ENCODE measurements around the gene ZBTB8B. TPM values are rescaled to one million over a fixed set of nuclear protein-coding genes. Genes with fewer than 3 reads are reported as not detected.

ZBTB8B gene
- total RNA-seq, 3 donors from 2014 or later = under 0.01 to 0.15 (median under 0.01) TPM

GRCh38 chr1:32486463-32487113 is 21.7 kb downstream of the ZBTB8B start:
- Histone ChIP-seq H3K27ac (no peak overlapping the region), H3K9me3 (no peaks in the 10 kb centered on the region), H3K36me3 (no peaks in the 10 kb centered on the region), H3K27me3 (no peaks in the 10 kb centered on the region), H3K4me3 (no peak overlapping the region), H3K4me1 (no peaks in the 10 kb centered on the region)
- no peak for DNase-seq (ENCODE audit: low spot score in 2 of 2)
- no peak for TF ChIP-seq POLR2A (IDR thresholded peaks at IDR 0.05)
- TF ChIP-seq, protein P1, sequence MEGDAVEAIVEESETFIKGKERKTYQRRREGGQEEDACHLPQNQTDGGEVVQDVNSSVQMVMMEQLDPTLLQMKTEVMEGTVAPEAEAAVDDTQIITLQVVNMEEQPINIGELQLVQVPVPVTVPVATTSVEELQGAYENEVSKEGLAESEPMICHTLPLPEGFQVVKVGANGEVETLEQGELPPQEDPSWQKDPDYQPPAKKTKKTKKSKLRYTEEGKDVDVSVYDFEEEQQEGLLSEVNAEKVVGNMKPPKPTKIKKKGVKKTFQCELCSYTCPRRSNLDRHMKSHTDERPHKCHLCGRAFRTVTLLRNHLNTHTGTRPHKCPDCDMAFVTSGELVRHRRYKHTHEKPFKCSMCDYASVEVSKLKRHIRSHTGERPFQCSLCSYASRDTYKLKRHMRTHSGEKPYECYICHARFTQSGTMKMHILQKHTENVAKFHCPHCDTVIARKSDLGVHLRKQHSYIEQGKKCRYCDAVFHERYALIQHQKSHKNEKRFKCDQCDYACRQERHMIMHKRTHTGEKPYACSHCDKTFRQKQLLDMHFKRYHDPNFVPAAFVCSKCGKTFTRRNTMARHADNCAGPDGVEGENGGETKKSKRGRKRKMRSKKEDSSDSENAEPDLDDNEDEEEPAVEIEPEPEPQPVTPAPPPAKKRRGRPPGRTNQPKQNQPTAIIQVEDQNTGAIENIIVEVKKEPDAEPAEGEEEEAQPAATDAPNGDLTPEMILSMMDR (IDR thresholded peaks at IDR 0.05) = no peak
- no peak for TF ChIP-seq POLR2AphosphoS5 (IDR thresholded peaks at IDR 0.05)
- intact Hi-C loops (cut with DNase I; ENCODE audit: low total_unique reads) = no loop called here

DNA sequence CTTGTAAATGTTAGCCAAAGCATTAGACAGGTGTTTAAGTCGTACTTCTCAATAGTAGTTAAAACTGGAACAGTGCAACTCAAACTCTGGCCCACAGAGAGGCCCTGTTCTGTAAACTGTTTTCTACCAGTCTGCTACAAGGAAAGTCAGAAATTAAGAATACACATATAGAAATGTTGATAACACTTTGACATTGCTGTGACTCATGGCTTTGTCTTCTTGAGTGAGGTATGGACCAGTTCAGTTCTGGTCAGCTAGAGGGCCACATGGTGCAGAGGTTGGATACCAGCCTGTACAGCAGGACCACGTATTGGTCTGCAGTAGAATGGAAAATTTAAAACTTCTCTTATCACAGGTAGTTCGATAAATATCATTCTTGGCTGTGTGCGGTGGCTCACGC is 22.3 kb downstream of the ZBTB8B start:
- Histone ChIP-seq H3K4me3 (no peak overlapping the region), H3K27ac (no peak overlapping the region), H3K4me1 (no peaks in the 10 kb centered on the region), H3K36me3 (no peaks in the 10 kb centered on the region), H3K27me3 (no peaks in the 10 kb centered on the region), H3K9me3 (no peaks in the 10 kb centered on the region)
- no peak for TF ChIP-seq POLR2A (IDR thresholded peaks at IDR 0.05)
- TF ChIP-seq, protein P1 (IDR thresholded peaks at IDR 0.05) = no peak
- no peak for TF ChIP-seq POLR2AphosphoS5 (IDR thresholded peaks at IDR 0.05)
- intact Hi-C loops (cut with DNase I; ENCODE audit: low total_unique reads) = no loop called here
- DNase-seq (ENCODE audit: low spot score in 2 of 2) = no peak

DNA sequence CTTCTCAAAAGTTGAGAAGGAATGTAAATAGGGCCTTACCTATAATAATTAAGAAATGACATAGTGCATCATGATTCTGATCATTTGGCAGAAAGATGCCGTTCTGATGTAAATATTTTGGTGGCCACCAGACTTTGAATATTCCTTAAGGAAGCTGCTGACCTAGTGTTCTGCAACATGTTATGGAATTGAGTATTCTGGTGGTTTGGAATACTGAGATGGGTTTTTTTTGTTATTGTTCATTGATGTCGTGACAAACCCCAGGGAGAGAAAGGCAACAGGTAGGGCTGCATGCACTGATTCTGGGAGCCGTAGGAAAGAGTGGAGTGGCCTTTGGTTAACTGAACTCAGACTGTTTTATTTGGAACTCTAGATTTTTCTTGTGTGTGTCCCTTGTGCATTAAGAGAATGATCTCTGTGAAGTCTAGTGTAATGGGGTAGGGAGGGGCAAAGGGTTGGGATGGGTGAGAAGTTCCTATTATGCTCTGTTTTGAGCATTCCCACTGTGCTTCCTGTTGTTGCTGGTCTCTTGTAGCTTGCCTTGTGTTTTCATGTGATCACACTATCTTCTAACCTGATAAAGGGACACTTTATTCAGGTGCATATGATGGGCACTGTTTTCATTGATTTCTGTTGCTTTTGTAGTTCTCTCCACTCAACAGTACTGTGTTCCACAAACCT is 25.0 kb downstream of the ZBTB8B start:
- H3K9me3 ChIP-seq = no peaks in the 10 kb centered on the region
- H3K36me3 ChIP-seq = no peaks in the 10 kb centered on the region
- H3K4me1 ChIP-seq = no peaks in the 10 kb centered on the region
- intact Hi-C loops (cut with DNase I; ENCODE audit: low total_unique reads) = no loop called here
- TF ChIP-seq, protein P1 (IDR thresholded peaks at IDR 0.05) = no peak
- TF ChIP-seq POLR2A (IDR thresholded peaks at IDR 0.05) (no peak), POLR2AphosphoS5 (IDR thresholded peaks at IDR 0.05) (no peak)
- H3K4me3 ChIP-seq = no peak overlapping the region
- no peak overlapping the region for H3K27ac ChIP-seq
- H3K27me3 ChIP-seq = no peaks in the 10 kb centered on the region
- DNase-seq (ENCODE audit: low spot score in 2 of 2) = no peak

DNA sequence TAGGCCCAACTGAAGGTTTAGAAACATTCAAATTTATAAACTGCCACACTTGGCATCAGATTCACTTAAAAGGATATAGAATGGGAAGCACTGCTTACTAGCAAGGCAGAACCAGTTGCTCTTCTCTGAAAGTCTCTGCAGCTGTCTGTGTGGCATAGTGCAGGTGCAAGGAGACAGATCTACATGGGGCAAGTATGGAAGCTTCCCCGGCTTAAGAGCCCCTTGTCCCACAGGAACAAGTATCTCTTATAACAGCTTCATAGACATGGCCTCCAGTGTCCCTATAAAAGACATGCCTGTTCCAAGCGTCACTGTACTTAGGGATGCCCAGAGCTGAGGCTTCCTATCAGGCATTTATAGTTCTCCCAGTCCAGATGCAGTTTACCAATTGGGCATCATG is 26.5 kb downstream of the ZBTB8B start:
- Histone ChIP-seq H3K9me3 (no peaks in the 10 kb centered on the region), H3K4me3 (no peak overlapping the region), H3K4me1 (no peaks in the 10 kb centered on the region), H3K36me3 (no peaks in the 10 kb centered on the region), H3K27ac (no peak overlapping the region), H3K27me3 (no peaks in the 10 kb centered on the region)
- no peak for DNase-seq (ENCODE audit: low spot score in 2 of 2)
- TF ChIP-seq, protein P1 (IDR thresholded peaks at IDR 0.05) = no peak
- TF ChIP-seq POLR2AphosphoS5 (IDR thresholded peaks at IDR 0.05) = no peak
- TF ChIP-seq POLR2A (IDR thresholded peaks at IDR 0.05) = no peak
- intact Hi-C loops (cut with DNase I; ENCODE audit: low total_unique reads) = no loop called here

DNA sequence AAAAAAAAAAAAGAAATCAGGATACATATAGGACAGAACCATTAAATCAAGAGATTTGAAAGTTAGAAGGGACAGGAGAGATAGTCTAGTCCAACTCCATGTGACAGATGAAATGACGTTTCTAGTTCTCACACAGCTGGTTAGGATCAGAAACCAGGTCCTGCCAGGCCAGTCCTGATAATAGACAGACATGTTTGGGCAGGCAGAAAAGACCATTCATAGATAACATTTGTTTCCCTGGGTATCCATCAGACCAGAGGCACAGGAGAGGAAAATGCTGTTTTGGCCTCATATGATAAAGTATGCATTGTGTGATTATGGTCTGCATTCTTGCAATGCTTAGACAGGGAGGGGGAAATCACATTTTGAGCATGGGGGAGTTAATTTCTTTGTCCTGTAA is 29.3 kb downstream of the ZBTB8B start:
- Histone ChIP-seq H3K4me1 (no peaks in the 10 kb centered on the region), H3K4me3 (no peak overlapping the region), H3K9me3 (no peaks in the 10 kb centered on the region), H3K36me3 (no peaks in the 10 kb centered on the region), H3K27ac (no peak overlapping the region), H3K27me3 (no peaks in the 10 kb centered on the region)
- no peak for DNase-seq (ENCODE audit: low spot score in 2 of 2)
- no peak for TF ChIP-seq POLR2A (IDR thresholded peaks at IDR 0.05)
- TF ChIP-seq, protein P1 (IDR thresholded peaks at IDR 0.05) = no peak
- no peak for TF ChIP-seq POLR2AphosphoS5 (IDR thresholded peaks at IDR 0.05)
- intact Hi-C loops (cut with DNase I; ENCODE audit: low total_unique reads) = loop anchor here (2.0 kb wide), 1 partner anchor 71 kb away; no protein-coding TSS in a partner anchor

Data from breast epithelium (tissue), 4 donors.